NCI-H2227 (cell line): ENCODE measurements around the gene SCN11A.
A peak's percentile ranks its signal among the peaks of the same experiment; 100 is the strongest.
"Not testable (repeated sequence)": the region's sequence is repeated elsewhere in the genome, so short reads cannot be mapped to it uniquely, and the experiment has no call there.

Source experiments
- DNase-seq: peaks from one replicate; lab custom pipeline; 2025; ENCODE audit not compliant: unreplicated experiment; lab: John Stamatoyannopoulos, UW

Gene SCN11A

GRCh38 chr3:39067286-39067685 lies 15.5 kb upstream of the SCN11A start:
- no peak for DNase-seq

GRCh38 chr3:39065197-39065596 lies 13.5 kb upstream of the SCN11A start:
- peak; percentile 11 for DNase-seq

- no peak for DNase-seq
These were observed 12.9 kb upstream of the SCN11A start for GRCh38 chr3:39064646-39065045.

- no peak for DNase-seq
These were observed 11.4 kb upstream of the SCN11A start for GRCh38 chr3:39063143-39063542.

GRCh38 chr3:39062180-39062579 lies 10.4 kb upstream of the SCN11A start:
- no peak for DNase-seq

GRCh38 chr3:39061228-39061627 lies 9.5 kb upstream of the SCN11A start:
- not testable (repeated sequence) for DNase-seq

- DNase-seq: no peak
These were observed 4.4 kb upstream of the SCN11A start for GRCh38 chr3:39056151-39056550.

- no peak for DNase-seq
These were observed 2.0 kb upstream of the SCN11A start for GRCh38 chr3:39053696-39054095.

- DNase-seq: no peak
These were observed 839 bp upstream of the SCN11A start for GRCh38 chr3:39052583-39052982.

- no peak for DNase-seq
These were observed 1.7 kb downstream of the SCN11A start for GRCh38 chr3:39050029-39050428.

GRCh38 chr3:39038165-39038564 lies 13.6 kb downstream of the SCN11A start:
- DNase-seq: no peak

- DNase-seq: no peak
These were observed 22.2 kb downstream of the SCN11A start for GRCh38 chr3:39029556-39029955.

GRCh38 chr3:39028546-39028945 lies 23.2 kb downstream of the SCN11A start:
- DNase-seq: no peak

GRCh38 chr3:39025222-39025970 lies 26.3 kb downstream of the SCN11A start:
- DNase-seq: no peak

GRCh38 chr3:39024497-39024896 lies 27.2 kb downstream of the SCN11A start:
- no peak for DNase-seq

GRCh38 chr3:39022286-39022630 lies 29.5 kb downstream of the SCN11A start:
- no peak for DNase-seq

- DNase-seq: no peak
These were observed 30.1 kb downstream of the SCN11A start for GRCh38 chr3:39021465-39022285.

GRCh38 chr3:39021029-39021428 lies 30.7 kb downstream of the SCN11A start:
- no peak for DNase-seq

GRCh38 chr3:39019299-39019698 lies 32.4 kb downstream of the SCN11A start:
- no peak for DNase-seq

GRCh38 chr3:39015418-39015817 lies 36.3 kb downstream of the SCN11A start:
- no peak for DNase-seq

GRCh38 chr3:39013921-39014509 lies 37.7 kb downstream of the SCN11A start:
- no peak for DNase-seq

GRCh38 chr3:39013289-39013688 lies 38.5 kb downstream of the SCN11A start:
- no peak for DNase-seq
